PC-3 (cell line): ENCODE data around the gene NTHL1. TPM values are rescaled to one million over a fixed set of nuclear protein-coding genes. Genes with fewer than 3 reads are reported as not detected.

Source experiments
- ATAC-seq: fragments of 200-7000 bp; cut with Tn5 transposase; 2 replicates; pipeline ENCODE4 v1.9.1; 2020; ENCODE audit warnings: mild to moderate bottlenecking, moderate library complexity
- BruUV-seq: library from RNA; stranded (reverse); fragments of 400-500 nt; replicated peaks from 2 replicates; lab custom pipeline; 2021; lab: Mats Ljungman, UMichigan
- CTCF ChIA-PET: fragments of 300-600 bp; sonication (Branson Sonifier 250); formaldehyde crosslinking; loops from one replicate; lab custom pipeline; 2022; ENCODE audit warnings: antibody characterized with exemption; lab: Charles Lee
- POLR2A ChIA-PET: fragments of 300-600 bp; sonication (Branson Sonifier 250); formaldehyde crosslinking; loops from one replicate; lab custom pipeline; 2022; ENCODE audit warnings: antibody characterized with exemption; ENCODE audit not compliant: unreplicated experiment; lab: Charles Lee
- DNase-seq: peaks from one replicate; pipeline ENCODE4 v3.0.0-alpha.2; 2015
- H2AFZ ChIP-seq: fragments of 300-600 bp; sonication (generic); 2 replicates; pipeline ENCODE4 v1.6.0; 2016; ENCODE audit warnings: antibody characterized with exemption, low read length
- H3F3A ChIP-seq: fragments of 300-600 bp; sonication (generic); one replicate; pipeline ENCODE4 v1.6.0; 2017; ENCODE audit warnings: antibody characterized with exemption, low read length, control low read depth, mild to moderate bottlenecking; ENCODE audit not compliant: unreplicated experiment
- H3K27ac ChIP-seq: fragments of 300-600 bp; sonication (generic); 2 replicates; pipeline ENCODE4 v1.5.1; 2016; ENCODE audit warnings: mild to moderate bottlenecking, low read length
- H3K27me3 ChIP-seq: fragments of 300-600 bp; sonication (generic); 2 replicates; pipeline ENCODE4 v1.6.1; 2016; ENCODE audit warnings: low read length, mixed read lengths
- H3K36me3 ChIP-seq: fragments of 300-600 bp; sonication (generic); 2 replicates; pipeline ENCODE4 v1.6.1; 2016; ENCODE audit warnings: low read depth, mixed run types, low read length, mixed read lengths
- H3K4me1 ChIP-seq: fragments of 300-600 bp; sonication (generic); 2 replicates; pipeline ENCODE4 v1.5.1; 2016; ENCODE audit warnings: low read length; ENCODE audit not compliant: insufficient read depth
- H3K4me2 ChIP-seq: fragments of 300-600 bp; sonication (generic); 2 replicates; pipeline ENCODE4 v1.6.0; 2016; ENCODE audit warnings: low read length
- H3K4me3 ChIP-seq: fragments of 300-600 bp; sonication (generic); 2 replicates; pipeline ENCODE4 v1.5.1; 2016; ENCODE audit warnings: mild to moderate bottlenecking, low read length, mixed read lengths
- H3K79me2 ChIP-seq: fragments of 300-600 bp; sonication (generic); 2 replicates; pipeline ENCODE4 v1.6.1; 2017; ENCODE audit warnings: low read length, mixed read lengths
- H3K9ac ChIP-seq: fragments of 300-600 bp; sonication (generic); 2 replicates; pipeline ENCODE4 v1.6.0; 2016; ENCODE audit warnings: mild to moderate bottlenecking, low read length
- H3K9me2 ChIP-seq: fragments of 300-600 bp; sonication (generic); replicated peaks from 2 replicates; pipeline ENCODE4 v1.6.1; 2016; ENCODE audit warnings: mixed run types, low read length, mixed read lengths
- H3K9me3 ChIP-seq: fragments of 300-600 bp; sonication (generic); 2 replicates; pipeline ENCODE4 v1.6.1; 2016; ENCODE audit warnings: low read length, mixed read lengths
- H4K20me1 ChIP-seq: fragments of 300-600 bp; sonication (generic); 2 replicates; pipeline ENCODE4 v1.6.1; 2016; ENCODE audit warnings: low read length, mixed read lengths
- EZH2 ChIP-seq: fragments of 300-600 bp; sonication (generic); IDR thresholded peaks from one replicate; pipeline ENCODE4 v1.6.1; 2017; ENCODE audit warnings: antibody characterized with exemption, mild to moderate bottlenecking, low read length; ENCODE audit not compliant: unreplicated experiment
- EZH2phosphoT487 ChIP-seq: fragments of 300-600 bp; sonication (generic); IDR thresholded peaks from 2 replicates; pipeline ENCODE4 v1.6.1; 2018; ENCODE audit warnings: mild to moderate bottlenecking, antibody characterized with exemption, low read length, borderline replicate concordance
- intact Hi-C: fragments of 100-400 bp; cut with micrococcal nuclease; formaldehyde crosslinking; loops from 2 replicates; pipeline ENCODE4 v1.9.0; 2023
- total RNA-seq: library from RNA; depleted of rRNA; stranded (reverse); fragments of >200 nt; gene quantifications from 2 replicates; pipeline ENCODE4 v1.2.3, GENCODE V29; 2014
- TF ChIP-seq, protein P1 (sequence below): fragments of 300-600 bp; sonication (generic); conservative IDR thresholded peaks from 2 replicates; pipeline ENCODE4 v1.5.1; 2017; ENCODE audit warnings: antibody characterized with exemption, low read depth, mild to moderate bottlenecking, low read length

Gene NTHL1
- total RNA-seq, 1 experiment from 2014 or later: 90.1 TPM

DNA sequence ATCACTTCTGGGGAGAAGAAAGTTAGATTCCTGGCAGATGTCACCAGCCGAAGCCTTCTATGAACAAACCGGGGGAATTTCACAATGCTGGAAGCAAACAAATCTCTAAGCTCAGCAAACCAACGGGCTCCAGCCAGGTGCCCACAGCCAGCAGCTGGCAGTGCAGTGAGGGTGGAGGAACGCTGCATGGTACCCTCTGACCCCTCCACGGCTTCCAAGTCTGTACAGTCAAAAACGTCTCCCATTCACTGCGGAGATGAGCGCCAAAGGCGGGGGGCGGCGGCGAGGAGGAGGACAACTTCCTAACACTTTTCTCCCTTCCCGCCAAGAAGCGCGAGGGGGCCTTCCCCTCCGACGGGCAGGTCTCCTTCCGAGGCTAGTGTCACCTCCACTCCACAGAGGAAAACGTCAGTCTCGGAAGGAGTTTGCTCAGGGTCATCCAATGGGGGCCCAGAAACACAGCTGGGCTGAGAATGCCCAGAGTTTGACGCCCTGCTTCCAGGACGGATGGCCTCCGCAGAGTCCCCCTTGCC lies 38.9 kb downstream of the NTHL1 start:
- ATAC-seq (no peak), DNase-seq (peak; percentile 22)
- no peak overlapping the region for H2AFZ ChIP-seq
- H3K79me2 ChIP-seq: peaks cover 65% of the 10 kb centered on the region
- peak overlapping the region; percentile 94 for H3K4me3 ChIP-seq
- no peaks in the 10 kb centered on the region for H3F3A ChIP-seq
- no peaks in the 10 kb centered on the region for H3K9me2 ChIP-seq
- peaks cover 25% of the 10 kb centered on the region for H3K4me1 ChIP-seq
- no TSS peak for BruUV-seq
- POLR2A ChIA-PET: interaction anchor here (0.6 kb wide), 1 partner anchor 14 kb away, joined by 9 read pairs; no protein-coding TSS in a partner anchor
- intact Hi-C loops: no loop called here
- H3K27ac ChIP-seq: peak overlapping the region; percentile 64
- peaks cover 27% of the 10 kb centered on the region for H4K20me1 ChIP-seq
- peak overlapping the region; percentile 97 for H3K9ac ChIP-seq
- TF ChIP-seq EZH2phosphoT487: no peak
- TF ChIP-seq, protein P1, sequence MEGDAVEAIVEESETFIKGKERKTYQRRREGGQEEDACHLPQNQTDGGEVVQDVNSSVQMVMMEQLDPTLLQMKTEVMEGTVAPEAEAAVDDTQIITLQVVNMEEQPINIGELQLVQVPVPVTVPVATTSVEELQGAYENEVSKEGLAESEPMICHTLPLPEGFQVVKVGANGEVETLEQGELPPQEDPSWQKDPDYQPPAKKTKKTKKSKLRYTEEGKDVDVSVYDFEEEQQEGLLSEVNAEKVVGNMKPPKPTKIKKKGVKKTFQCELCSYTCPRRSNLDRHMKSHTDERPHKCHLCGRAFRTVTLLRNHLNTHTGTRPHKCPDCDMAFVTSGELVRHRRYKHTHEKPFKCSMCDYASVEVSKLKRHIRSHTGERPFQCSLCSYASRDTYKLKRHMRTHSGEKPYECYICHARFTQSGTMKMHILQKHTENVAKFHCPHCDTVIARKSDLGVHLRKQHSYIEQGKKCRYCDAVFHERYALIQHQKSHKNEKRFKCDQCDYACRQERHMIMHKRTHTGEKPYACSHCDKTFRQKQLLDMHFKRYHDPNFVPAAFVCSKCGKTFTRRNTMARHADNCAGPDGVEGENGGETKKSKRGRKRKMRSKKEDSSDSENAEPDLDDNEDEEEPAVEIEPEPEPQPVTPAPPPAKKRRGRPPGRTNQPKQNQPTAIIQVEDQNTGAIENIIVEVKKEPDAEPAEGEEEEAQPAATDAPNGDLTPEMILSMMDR: no peak
- no peak for TF ChIP-seq EZH2
- H3K4me2 ChIP-seq: peak overlapping the region; percentile 91
- CTCF ChIA-PET: interaction anchor here (1.3 kb wide), 1 partner anchor 14 kb away, joined by 20 read pairs; no protein-coding TSS in a partner anchor
- H3K36me3 ChIP-seq: peaks cover 3% of the 10 kb centered on the region; the same call in 1 of the 2 replicates
- H3K9me3 ChIP-seq: no peaks in the 10 kb centered on the region
- no peaks in the 10 kb centered on the region for H3K27me3 ChIP-seq

- TSS peak; percentile 68 for BruUV-seq
- DNase-seq (peak; percentile 82), ATAC-seq (peak; percentile 60)
- ChIA-PET CTCF (interaction anchor here (1.3 kb wide), 1 partner anchor 15 kb away, joined by 20 read pairs; no protein-coding TSS in a partner anchor), POLR2A (interaction anchor here (0.6 kb wide), 2 partner anchors 15 to 24 kb away, joined by 4 to 9 read pairs; partner anchors contain the start of gene GFER)
- peak overlapping the region; percentile 94 for H3K4me3 ChIP-seq
- H3F3A ChIP-seq: no peaks in the 10 kb centered on the region
- H3K9me3 ChIP-seq: no peaks in the 10 kb centered on the region
- no peaks in the 10 kb centered on the region for H3K9me2 ChIP-seq
- intact Hi-C loops: no loop called here
- H3K79me2 ChIP-seq: peaks cover 71% of the 10 kb centered on the region
- H3K27ac ChIP-seq: peak overlapping the region; percentile 64
- peaks cover 25% of the 10 kb centered on the region for H3K4me1 ChIP-seq
- peaks cover 33% of the 10 kb centered on the region for H4K20me1 ChIP-seq
- peak overlapping the region; percentile 91 for H3K4me2 ChIP-seq
- no peaks in the 10 kb centered on the region for H3K27me3 ChIP-seq
- no peak overlapping the region for H2AFZ ChIP-seq
- H3K9ac ChIP-seq: peak overlapping the region; percentile 97
- TF ChIP-seq EZH2phosphoT487 (0 out of 2 replicates have a peak, but pooled peaks have one; percentile 48), EZH2 (no peak)
- H3K36me3 ChIP-seq: peaks cover 3% of the 10 kb centered on the region; the same call in 1 of the 2 replicates
Observed at GRCh38 chr16:2008009-2008526, 39.6 kb downstream of the NTHL1 start.

DNA sequence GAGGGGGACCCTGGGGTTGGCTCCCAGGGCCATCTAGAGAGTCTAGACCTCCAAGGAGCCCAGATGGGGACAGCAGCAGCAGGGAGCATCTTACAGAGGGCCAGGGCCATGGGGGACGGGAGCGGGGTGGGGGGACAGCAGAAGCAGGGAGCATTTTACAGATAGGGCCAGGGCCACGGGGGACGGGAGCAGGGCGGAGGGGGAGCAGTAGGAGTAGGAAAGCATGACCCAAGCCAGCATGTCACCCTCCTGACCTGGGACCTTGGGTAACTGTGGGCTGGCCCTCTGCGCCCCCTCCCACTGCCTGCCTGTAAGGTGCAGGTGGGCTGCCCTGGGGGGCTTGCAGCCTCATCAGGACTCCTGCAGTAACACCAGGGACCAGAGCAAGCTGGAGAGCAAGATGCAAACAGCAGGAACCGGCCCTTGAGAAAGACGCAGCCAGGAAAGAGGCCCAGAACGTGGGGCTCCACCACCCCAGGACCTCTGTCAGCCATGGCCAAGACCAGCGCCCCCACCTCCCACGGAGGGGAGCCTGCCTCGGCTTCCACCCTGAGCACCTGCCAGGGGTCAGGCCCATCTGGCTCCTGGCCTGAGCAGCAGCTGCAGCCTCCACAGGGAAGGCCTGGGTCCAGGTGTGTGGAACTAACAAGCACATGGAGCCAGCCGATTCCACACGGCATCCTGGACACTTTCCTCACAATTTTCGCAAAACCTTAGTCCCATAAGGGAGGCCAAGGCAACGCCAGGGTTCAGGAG lies 40.4 kb downstream of the NTHL1 start:
- H3K9me3 ChIP-seq: no peaks in the 10 kb centered on the region
- peak overlapping the region; percentile 91 for H3K4me2 ChIP-seq
- no peaks in the 10 kb centered on the region for H3K27me3 ChIP-seq
- no TSS peak for BruUV-seq
- DNase-seq (no peak), ATAC-seq (no peak)
- no peaks in the 10 kb centered on the region for H3F3A ChIP-seq
- H4K20me1 ChIP-seq: peaks cover 33% of the 10 kb centered on the region
- CTCF ChIA-PET: interaction anchor here (1.3 kb wide), 1 partner anchor 16 kb away, joined by 20 read pairs; no protein-coding TSS in a partner anchor
- intact Hi-C loops: no loop called here
- POLR2A ChIA-PET: no interaction called here
- TF ChIP-seq EZH2: no peak
- TF ChIP-seq, protein P1: no peak
- no peak for TF ChIP-seq EZH2phosphoT487
- H2AFZ ChIP-seq: no peak overlapping the region
- H3K9me2 ChIP-seq: no peaks in the 10 kb centered on the region
- H3K9ac ChIP-seq: peak overlapping the region; percentile 97
- peaks cover 3% of the 10 kb centered on the region; the same call in 1 of the 2 replicates for H3K36me3 ChIP-seq
- peak overlapping the region; percentile 64 for H3K27ac ChIP-seq
- H3K4me3 ChIP-seq: peak overlapping the region; percentile 94
- H3K79me2 ChIP-seq: peaks cover 73% of the 10 kb centered on the region
- H3K4me1 ChIP-seq: peaks cover 25% of the 10 kb centered on the region
